Activated naive CD4-positive, alpha-beta T cell treated with anti-CD3 and anti-CD28 coated beads, Interleukin-2, amount 50 U/mL, for 72 hours (primary cell): ENCODE data around the gene SEMA3C. TPM values are rescaled to one million over a fixed set of nuclear protein-coding genes. Genes with fewer than 3 reads are reported as not detected.
"Not testable (repeated sequence)": the region's sequence is repeated elsewhere in the genome, so short reads cannot be mapped to it uniquely, and the experiment has no call there.

Experiments
- ATAC-seq, 2 donors: fragments of 150-1000 bp; cut with Tn5 transposase; 2 replicates each; pipeline ENCODE4 v1.10.0; 2021; ENCODE audit warnings: mild to moderate bottlenecking in 2 of 2, moderate library complexity in 2 of 2
- DNase-seq, 2 donors: peaks; one replicate each; pipeline ENCODE4 v3.0.0; 2021 to 2022; ENCODE audit warnings: low spot score in 2 of 2
- H3K27ac Mint-ChIP-seq, 2 donors: one replicate each; pipeline ENCODE4 v1.8.0; 2022; ENCODE audit warnings: mild to moderate bottlenecking in 2 of 2, mixed read lengths in 2 of 2
- H3K36me3 Mint-ChIP-seq, 2 donors: one replicate each; pipeline ENCODE4 v1.8.0; 2022; ENCODE audit warnings: mixed read lengths in 2 of 2
- H3K9me3 Mint-ChIP-seq, 2 donors: one replicate each; pipeline ENCODE4 v1.8.0; 2022; ENCODE audit warnings: mixed read lengths in 2 of 2
- total RNA-seq, 2 donors: library from RNA; stranded (reverse); gene quantifications; one replicate each; pipeline ENCODE4 v1.2.3, GENCODE V29; 2022

Gene SEMA3C
- total RNA-seq, 2 donors from 2014 or later, result not detected

DNA sequence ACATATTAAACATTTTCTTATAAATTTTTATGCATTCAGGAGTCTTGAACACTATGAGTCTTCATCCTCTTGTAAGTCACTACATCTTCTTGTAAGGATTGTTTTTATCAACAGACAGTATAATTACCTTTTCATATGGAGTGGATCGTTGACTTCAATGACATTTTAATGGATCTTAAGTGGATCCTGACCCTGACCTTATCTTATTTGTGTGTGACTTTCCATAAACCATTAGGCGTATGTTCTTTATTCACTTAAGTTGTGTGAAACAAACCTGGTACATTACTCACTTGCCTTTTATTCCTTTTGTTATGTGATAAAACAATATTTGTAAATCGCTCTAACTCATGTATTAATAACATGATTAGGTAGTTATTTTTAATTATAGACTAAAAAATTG, 18.5 kb upstream of the SEMA3C start:
- no peak for DNase-seq
- Mint-ChIP-seq H3K36me3 (no peaks in the 10 kb centered on the region), H3K27ac (no peak overlapping the region), H3K9me3 (peaks cover 6 to 12% of the 10 kb centered on the region in 2 donors)
- no peak for ATAC-seq

DNA sequence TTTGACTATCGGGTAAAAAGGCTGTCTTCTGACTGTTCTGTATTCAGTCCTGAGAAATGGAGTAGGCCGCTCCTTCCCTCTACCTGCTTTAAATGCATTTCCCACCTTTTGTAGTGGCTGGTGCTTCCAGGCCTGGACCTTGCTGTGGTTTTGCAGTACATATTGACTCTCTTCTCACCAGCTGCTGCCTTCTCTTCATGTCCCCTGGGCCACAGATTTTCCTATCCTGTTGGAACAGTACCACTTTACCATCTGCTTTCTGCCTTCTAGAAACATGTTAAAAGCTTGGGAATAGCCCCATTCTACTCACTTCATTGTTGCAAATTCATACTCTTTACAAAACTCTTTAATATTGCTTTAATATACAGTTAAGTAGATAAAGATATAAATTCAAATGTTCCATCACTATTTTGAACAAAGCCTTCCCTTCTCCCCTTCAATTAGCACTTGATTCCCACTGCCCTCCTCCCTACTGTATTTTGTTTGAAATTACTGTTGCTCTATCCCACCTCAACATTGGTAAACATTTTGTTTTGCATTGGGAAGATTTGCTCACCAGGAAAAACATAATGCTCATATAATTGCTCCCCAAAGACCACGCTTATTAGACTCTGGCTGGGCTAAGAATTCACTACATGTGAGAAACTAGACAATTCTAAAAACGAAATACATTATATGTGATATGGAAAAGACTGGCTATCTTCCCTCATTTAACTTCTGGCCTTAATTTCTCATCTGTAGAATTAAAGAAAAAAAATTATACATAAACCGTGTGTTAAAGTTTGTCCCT, 17.3 kb upstream of the SEMA3C start:
- ATAC-seq, result no peak
- Mint-ChIP-seq H3K9me3 (peaks cover 6 to 16% of the 10 kb centered on the region in 2 donors), H3K36me3 (no peaks in the 10 kb centered on the region), H3K27ac (no peak overlapping the region)
- no peak for DNase-seq

DNA sequence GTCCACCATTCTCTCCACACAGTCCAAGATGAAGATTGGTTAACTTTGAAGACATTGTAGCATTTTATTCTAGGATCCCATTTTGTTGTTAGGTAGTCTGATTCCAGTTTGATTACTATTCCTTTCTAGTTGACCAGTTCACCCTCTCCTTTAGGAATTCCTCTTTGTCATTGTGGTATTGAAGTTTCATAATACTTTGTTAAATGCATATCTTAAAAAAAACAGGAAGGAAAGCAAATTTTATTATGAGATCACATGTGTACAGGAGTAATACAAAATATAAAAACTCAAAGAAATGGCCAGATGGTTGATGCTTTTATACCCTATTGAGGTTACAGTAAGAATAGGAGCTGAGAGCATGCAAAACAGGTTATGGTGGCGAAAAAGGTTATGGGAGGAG, 15.5 kb upstream of the SEMA3C start:
- no peak for ATAC-seq
- Mint-ChIP-seq H3K36me3 (no peaks in the 10 kb centered on the region), H3K27ac (no peak overlapping the region), H3K9me3 (peaks cover 6 to 15% of the 10 kb centered on the region in 2 donors)
- no peak for DNase-seq

DNA sequence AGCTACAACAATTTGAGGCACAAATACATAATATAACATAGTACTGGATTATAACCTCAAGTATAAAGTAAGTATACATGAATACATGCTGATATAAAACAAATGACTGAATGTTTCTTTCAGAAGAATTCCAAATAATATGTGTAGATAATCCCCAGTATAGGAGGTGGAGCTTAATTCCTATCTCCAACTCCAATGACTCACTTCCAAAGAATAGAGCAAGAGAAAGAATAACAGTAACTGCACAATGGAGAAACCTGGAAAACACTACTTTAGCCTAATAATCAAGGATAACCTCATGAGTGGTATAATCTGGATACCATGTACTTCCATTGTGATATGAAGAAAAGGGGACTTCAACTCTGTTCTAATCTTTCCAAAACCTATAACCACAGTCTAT, 13.7 kb upstream of the SEMA3C start:
- ATAC-seq (no peak), DNase-seq (no peak)

DNA sequence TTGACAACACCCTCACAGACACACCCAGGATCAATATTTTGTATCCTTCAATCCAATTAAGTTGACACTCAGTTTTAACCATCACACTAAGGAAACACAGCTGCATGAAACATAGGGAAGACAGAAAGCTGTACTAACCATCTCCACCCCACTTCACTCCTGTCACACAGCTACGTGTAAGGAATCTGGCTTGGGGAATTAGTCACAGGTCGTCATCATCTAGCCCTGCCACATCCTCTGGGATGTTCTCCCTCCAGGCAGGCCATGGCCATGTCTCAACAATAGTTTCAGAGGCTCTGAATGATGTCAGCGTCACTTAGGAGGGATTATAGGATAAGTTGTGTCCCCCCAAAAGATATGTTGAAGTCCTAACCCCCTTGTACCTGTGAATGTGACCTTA, 10.8 kb upstream of the SEMA3C start:
- Mint-ChIP-seq H3K9me3 (peaks cover 5 to 10% of the 10 kb centered on the region in 2 donors), H3K36me3 (no peaks in the 10 kb centered on the region), H3K27ac (no peak overlapping the region)
- ATAC-seq (no peak), DNase-seq (no peak)

More for the DNA sequence above, 13.7 kb upstream of the SEMA3C start:
- Mint-ChIP-seq H3K9me3 (peaks cover 6 to 10% of the 10 kb centered on the region in 2 donors), H3K27ac (no peak overlapping the region), H3K36me3 (no peaks in the 10 kb centered on the region)

DNA sequence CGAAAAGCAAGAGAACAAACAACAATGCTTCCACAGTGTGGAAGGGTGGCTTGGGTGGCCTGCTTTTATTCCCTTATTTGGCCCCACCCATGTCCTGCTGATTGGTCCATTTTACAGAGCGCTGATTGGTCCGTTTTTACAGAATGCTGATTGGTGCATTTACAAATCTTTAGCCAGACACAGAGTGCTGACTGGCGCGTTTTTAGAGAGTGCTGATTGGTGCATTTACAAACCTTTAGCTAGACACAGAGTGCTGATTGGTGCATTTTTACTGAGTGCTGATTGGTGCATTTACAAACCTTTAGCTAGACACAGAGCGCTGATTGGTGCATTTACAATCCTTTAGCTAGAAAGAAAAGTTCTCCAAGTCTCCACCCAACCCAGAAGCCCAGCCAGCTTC, 8.1 kb upstream of the SEMA3C start:
- not testable (repeated sequence) for H3K27ac Mint-ChIP-seq, H3K9me3 Mint-ChIP-seq, DNase-seq, ATAC-seq, H3K36me3 Mint-ChIP-seq

DNA sequence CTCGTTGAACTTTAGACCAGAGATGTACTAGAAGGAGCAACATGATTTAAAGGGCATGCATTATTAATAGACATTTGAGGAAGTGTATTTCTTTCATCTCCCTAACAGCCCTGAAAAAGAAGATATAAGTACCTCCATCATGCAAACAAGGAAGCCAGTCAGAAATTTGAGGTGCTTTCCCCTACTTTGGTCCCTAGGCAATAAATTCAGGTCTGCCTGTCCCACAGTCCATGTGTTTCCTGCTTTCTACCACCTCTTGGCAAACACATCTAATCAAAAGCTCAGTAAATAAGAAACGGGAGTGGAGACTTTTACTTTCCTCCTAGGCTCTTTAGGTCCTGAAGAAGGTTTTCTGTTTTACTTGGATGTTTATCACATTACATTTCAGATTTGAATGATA, 5.2 kb upstream of the SEMA3C start:
- H3K9me3 Mint-ChIP-seq, result peaks cover 0 to 5% of the 10 kb centered on the region in 2 donors
- no peak for DNase-seq
- no peak for ATAC-seq
- peaks cover 0 to 4% of the 10 kb centered on the region in 2 donors for H3K36me3 Mint-ChIP-seq
- H3K27ac Mint-ChIP-seq, result no peak overlapping the region

DNA sequence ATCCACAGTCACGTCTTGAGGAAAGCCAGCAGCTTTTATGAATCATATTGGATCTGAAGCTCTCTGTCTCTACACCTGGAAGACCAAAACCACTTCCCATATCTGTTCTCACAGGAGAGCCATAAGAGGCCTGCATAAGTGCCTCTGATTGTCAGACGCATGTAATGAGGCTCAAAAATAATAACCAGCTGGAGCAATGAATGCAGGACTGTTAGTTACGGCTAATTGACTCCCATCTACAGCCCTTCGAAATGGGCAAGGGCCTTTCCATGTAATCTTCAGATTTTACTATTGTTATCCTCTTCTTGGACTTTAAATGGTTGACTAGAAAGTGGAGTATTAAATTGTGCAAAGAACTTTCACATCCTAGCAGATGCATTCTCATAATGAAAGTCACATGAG, 4.4 kb upstream of the SEMA3C start:
- no peak for DNase-seq
- ATAC-seq, result no peak
- H3K36me3 Mint-ChIP-seq, result peaks cover 0 to 9% of the 10 kb centered on the region in 2 donors
- H3K9me3 Mint-ChIP-seq, result peaks cover 0 to 5% of the 10 kb centered on the region in 2 donors
- no peak overlapping the region for H3K27ac Mint-ChIP-seq

DNA sequence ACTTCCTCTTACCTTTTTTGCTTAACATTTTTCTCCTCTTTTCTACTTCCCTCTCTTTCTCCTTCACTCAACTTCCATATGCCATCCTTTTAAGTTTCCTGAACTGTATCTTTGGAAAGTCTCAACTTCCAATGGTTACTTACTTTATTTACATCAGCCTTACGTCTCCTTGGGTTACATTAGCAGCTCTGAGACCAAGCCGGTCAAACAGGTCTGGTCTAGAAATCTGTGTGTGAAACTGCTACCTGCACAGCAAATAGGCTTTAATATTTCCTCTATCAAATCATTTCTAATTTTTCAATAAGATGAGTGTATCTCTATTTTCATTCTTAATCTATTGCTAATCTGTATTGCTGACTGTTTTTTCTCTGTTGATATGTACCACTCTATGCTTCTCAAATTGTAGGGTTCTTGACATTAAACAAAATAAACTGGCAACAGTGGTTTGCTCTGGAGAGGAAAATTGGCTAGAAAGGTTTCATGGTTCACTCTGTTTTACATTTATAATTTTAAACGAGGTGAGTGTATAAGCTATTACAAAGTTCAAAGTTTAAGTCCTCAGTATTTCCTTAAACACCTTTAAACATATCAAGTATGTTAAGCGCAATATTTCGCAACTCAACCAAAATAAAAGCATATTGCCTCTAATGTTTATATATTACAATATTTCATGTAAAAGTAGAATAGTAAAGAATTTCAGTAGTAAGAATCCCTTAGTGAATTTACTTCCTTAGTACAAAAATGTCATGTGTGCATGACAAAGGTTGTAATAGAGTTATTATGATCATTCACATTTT, 3.6 kb upstream of the SEMA3C start:
- no peak overlapping the region for H3K27ac Mint-ChIP-seq
- no peak for ATAC-seq
- H3K36me3 Mint-ChIP-seq, result peaks cover 0 to 9% of the 10 kb centered on the region in 2 donors
- no peak for DNase-seq
- peaks cover 0 to 5% of the 10 kb centered on the region in 2 donors for H3K9me3 Mint-ChIP-seq

DNA sequence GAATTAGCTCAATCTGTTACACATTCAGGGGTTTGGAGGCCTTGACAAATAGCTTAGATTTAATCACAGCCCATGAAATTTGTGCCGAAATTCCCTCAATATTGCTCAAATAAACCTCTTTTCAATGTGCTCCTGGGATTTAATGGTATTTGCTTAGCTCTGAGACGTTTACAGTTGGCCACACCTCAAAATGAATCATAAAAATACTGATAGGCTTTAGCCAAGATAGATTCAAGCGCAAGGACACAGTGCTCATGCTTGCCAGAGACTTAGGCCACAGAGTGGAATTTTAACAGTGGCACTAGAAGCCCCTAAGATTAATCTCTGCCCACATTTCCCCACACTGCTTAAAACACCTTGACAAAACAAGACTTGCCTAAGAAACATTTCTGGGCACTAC, 2.3 kb upstream of the SEMA3C start:
- no peak overlapping the region for H3K27ac Mint-ChIP-seq
- H3K9me3 Mint-ChIP-seq, result peaks cover 0 to 5% of the 10 kb centered on the region in 2 donors
- H3K36me3 Mint-ChIP-seq, result peaks cover 0 to 9% of the 10 kb centered on the region in 2 donors
- DNase-seq, result no peak
- ATAC-seq, result no peak

DNA sequence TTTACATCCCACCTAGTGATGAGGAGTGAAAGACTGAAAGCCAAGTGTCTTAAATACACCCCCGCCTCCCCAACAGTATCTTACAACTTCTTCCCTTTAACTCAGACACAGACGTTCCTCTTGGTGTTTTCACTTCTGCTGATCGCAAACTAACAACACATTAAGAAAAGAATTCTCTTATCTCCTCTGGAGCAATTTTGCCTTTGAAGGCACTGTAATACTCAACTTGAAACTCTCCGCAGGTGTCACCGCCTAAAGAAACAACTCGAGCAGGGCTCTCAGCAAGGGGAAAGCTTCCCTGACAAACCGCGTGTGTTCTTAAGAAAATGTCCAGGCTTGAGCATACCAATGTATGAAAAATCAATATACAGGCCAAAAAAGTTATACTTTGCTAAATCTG, 452 bp downstream of the SEMA3C start:
- peak in 1 of 2 donors; percentile 80 for ATAC-seq
- peaks cover 0 to 3% of the 10 kb centered on the region in 2 donors for H3K9me3 Mint-ChIP-seq
- DNase-seq, result peak in 1 of 2 donors; percentile 2
- H3K27ac Mint-ChIP-seq, result no peak overlapping the region
- H3K36me3 Mint-ChIP-seq, result peaks cover 0 to 9% of the 10 kb centered on the region in 2 donors

DNA sequence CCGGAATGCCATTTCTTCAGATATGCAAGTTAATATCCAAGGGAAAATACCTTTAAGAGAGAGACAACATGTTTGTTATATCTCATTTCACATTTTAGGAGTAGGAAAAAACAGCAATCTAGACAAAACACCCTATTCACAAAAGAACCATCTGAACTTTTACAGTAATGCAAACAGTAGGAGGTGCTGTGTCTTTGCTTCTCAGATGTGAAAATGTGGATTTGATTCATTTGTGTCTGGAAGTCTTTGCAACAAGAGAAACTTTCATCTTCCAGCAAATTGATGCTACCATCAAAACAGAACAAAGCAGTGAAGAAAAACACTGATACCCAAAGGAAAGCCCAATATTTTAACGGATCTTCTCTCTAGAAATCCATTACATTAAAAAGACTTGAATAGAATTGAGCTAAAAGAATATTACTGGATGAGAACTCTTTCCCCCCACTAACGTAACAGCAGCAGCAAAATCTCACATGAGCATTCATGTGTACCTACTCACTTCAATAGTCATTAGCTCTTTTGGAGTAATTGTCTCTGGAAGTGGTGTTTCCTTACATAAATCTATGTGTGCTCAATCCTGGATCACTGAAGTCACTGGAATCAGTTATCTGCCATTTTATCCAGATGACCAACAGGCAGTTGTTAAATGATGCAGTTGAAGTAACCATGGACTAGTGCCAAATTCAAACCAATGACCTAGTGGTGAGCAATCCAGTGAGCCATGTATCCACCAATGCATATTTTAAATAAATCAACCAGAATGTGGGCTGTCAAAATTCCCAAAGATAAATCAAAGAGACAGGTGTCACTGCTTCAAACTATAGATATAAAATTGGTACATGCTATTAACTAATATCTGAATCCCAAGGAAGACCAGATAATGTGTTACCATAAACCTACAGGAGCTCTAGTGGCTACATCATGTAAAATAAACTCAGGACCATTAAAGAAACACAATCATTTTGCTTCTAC, 1.8 kb downstream of the SEMA3C start:
- H3K36me3 Mint-ChIP-seq, result peaks cover 0 to 9% of the 10 kb centered on the region in 2 donors
- no peak for ATAC-seq
- peaks cover 0 to 3% of the 10 kb centered on the region in 2 donors for H3K9me3 Mint-ChIP-seq
- H3K27ac Mint-ChIP-seq, result no peak overlapping the region
- DNase-seq, result no peak

DNA sequence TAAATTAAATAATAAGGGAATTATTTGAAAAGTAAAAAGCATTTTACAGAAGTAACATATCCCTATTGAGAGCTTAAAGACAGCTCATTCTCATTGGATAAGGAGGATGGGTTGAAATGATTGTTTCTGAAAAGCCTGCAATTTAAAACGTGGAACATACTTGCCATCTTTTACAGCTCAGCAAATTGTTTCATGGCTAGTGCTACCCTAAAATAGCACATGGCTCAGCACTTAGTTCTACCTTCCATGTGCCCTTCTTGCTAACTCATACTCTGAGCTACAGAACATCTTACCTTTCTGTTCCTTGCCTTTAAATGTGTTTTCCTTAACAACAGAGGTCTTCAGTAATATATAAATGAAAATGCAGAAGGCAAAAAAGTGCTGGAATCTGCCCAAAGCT, 8.6 kb downstream of the SEMA3C start:
- DNase-seq (no peak), ATAC-seq (no peak)
- H3K27ac Mint-ChIP-seq, result no peak overlapping the region

DNA sequence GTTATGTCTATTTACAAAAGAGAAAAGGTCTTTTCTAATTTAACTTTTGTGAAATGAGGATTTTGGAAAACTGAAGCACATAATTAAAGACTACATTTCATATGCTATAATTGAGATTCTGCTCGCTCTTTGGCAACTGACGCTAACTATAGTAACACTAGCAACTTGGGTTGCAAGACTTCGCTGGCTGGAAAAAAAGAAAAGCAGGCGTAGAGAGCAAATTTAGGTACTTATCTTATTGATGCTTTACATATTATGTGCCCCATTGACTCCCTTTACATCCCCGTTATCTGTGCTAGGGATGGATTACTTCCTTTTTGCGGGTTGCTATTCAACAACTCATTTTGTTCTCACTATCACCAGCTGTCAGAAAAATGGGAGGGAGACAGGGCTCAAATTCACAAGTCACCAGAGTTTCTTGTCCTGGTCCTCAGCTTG, 10.5 kb downstream of the SEMA3C start:
- ATAC-seq (no peak), DNase-seq (no peak)
- H3K27ac Mint-ChIP-seq, result no peak overlapping the region
- no peaks in the 10 kb centered on the region for H3K9me3 Mint-ChIP-seq
- H3K36me3 Mint-ChIP-seq, result no peaks in the 10 kb centered on the region

More for the DNA sequence above, 8.6 kb downstream of the SEMA3C start:
- H3K36me3 Mint-ChIP-seq, result no peaks in the 10 kb centered on the region
- peaks cover 0 to 3% of the 10 kb centered on the region in 2 donors for H3K9me3 Mint-ChIP-seq

DNA sequence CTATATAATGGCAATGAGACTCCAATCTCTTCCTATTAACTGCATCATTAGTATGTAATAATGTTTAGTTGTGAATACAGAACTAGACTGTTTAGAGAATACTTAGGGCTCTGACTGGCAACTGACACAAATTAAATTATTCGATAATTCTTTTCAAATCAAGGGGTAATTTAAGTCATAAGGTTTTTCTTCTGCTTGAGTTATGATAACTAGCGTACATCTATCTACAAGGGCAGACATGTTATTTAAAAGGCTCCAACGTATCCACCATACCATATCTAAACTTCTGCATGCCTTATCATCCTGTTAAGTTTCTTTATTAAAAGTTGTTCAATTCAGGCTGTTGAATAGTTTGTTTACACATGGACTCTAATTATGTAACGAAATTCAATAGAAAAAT, 11.2 kb downstream of the SEMA3C start:
- Mint-ChIP-seq H3K9me3 (no peaks in the 10 kb centered on the region), H3K36me3 (no peaks in the 10 kb centered on the region), H3K27ac (no peak overlapping the region)
- ATAC-seq, result no peak
- DNase-seq, result no peak

DNA sequence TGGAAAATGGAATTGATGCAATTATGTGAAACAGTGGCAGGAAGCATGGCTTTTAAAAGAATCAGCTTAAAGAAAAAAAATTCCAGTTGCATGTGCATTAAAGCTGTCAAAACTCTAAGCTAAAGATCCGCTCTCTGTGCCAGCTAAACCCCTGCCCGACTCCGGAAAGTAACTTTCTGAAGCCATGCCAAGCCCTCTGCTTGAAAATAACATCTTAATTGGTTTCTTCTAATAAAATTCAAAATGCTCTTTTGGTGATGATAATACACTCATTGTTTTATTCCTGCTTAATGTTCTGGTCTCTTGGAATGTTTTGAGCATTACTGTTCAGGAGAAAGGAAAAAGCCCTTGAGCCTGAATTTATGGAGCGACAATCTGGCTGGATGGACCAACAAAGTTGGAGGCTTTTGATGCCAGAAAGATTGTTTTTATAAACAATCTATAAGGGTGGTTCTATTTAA, 11.7 kb downstream of the SEMA3C start:
- no peak for DNase-seq
- no peak for ATAC-seq
- Mint-ChIP-seq H3K27ac (no peak overlapping the region), H3K36me3 (no peaks in the 10 kb centered on the region), H3K9me3 (no peaks in the 10 kb centered on the region)
